ENCODE results near the gene MACROD2. TPM values are rescaled to one million over a fixed set of nuclear protein-coding genes. Genes with fewer than 3 reads are reported as not detected.

MACROD2 gene
- total and polyA plus RNA-seq, 9 donors, result 3.7 to 25.5 (median 7.8) TPM

- DNase-seq, result no peak
- no peaks in the 10 kb centered on the region for H3K27me3 ChIP-seq
- no peak overlapping the region for H3K27ac ChIP-seq
- no peaks in the 10 kb centered on the region for H3K9me3 ChIP-seq
- no peak overlapping the region for H3K4me3 ChIP-seq
- H3K36me3 ChIP-seq, result no peaks in the 10 kb centered on the region
- 55 to 64% (median 58%) methylated on average over 1 of the region's 1 CpG for WGBS, 3 donors
- intact Hi-C loops (cut with DNase I), result no loop called here
- TF ChIP-seq CTCF (IDR thresholded peaks at IDR 0.05) (no peak), EP300 (IDR thresholded peaks at IDR 0.05) (no peak), POLR2A (IDR thresholded peaks at IDR 0.05) (no peak)
- no peaks in the 10 kb centered on the region for H3K4me1 ChIP-seq (ENCODE audit: insufficient read depth)
Observed at GRCh38 chr20:15265581-15266309, 1270.4 kb downstream of the MACROD2 start.

- intact Hi-C loops (cut with DNase I), result no loop called here
Observed at GRCh38 chr20:15267935-15268334, 1272.6 kb downstream of the MACROD2 start.

GRCh38 chr20:15278041-15278440 is 1282.7 kb downstream of the MACROD2 start:
- H3K27ac ChIP-seq, result no peak overlapping the region
- intact Hi-C loops (cut with DNase I), result no loop called here
- no peaks in the 10 kb centered on the region for H3K9me3 ChIP-seq
- H3K4me1 ChIP-seq (ENCODE audit: insufficient read depth), result no peaks in the 10 kb centered on the region
- H3K4me3 ChIP-seq, result no peak overlapping the region
- DNase-seq, result no peak
- TF ChIP-seq EP300 (IDR thresholded peaks at IDR 0.05), result no peak
- TF ChIP-seq CTCF (IDR thresholded peaks at IDR 0.05), result no peak
- TF ChIP-seq POLR2A (IDR thresholded peaks at IDR 0.05), result no peak
- H3K27me3 ChIP-seq, result no peaks in the 10 kb centered on the region
- H3K36me3 ChIP-seq, result no peaks in the 10 kb centered on the region

More at GRCh38 chr20:15267935-15268334, 1272.6 kb downstream of the MACROD2 start:
- Histone ChIP-seq H3K9me3 (no peaks in the 10 kb centered on the region), H3K4me3 (no peak overlapping the region), H3K27me3 (no peaks in the 10 kb centered on the region), H3K4me1 (ENCODE audit: insufficient read depth) (no peaks in the 10 kb centered on the region), H3K36me3 (no peaks in the 10 kb centered on the region), H3K27ac (no peak overlapping the region)
- DNase-seq, result no peak
- TF ChIP-seq CTCF (IDR thresholded peaks at IDR 0.05), result no peak
- no peak for TF ChIP-seq EP300 (IDR thresholded peaks at IDR 0.05)
- TF ChIP-seq POLR2A (IDR thresholded peaks at IDR 0.05), result no peak
- 42 to 60% (median 54%) methylated on average over 1 of the region's 1 CpG for WGBS, 3 donors

- H3K9me3 ChIP-seq, result no peaks in the 10 kb centered on the region
- no peak for DNase-seq
- intact Hi-C loops (cut with DNase I), result no loop called here
- H3K4me3 ChIP-seq, result no peak overlapping the region
- H3K27ac ChIP-seq, result no peak overlapping the region
- H3K4me1 ChIP-seq (ENCODE audit: insufficient read depth), result no peaks in the 10 kb centered on the region
- no peaks in the 10 kb centered on the region for H3K27me3 ChIP-seq
- no peaks in the 10 kb centered on the region for H3K36me3 ChIP-seq
- no peak for TF ChIP-seq CTCF (IDR thresholded peaks at IDR 0.05)
- no peak for TF ChIP-seq EP300 (IDR thresholded peaks at IDR 0.05)
- no peak for TF ChIP-seq POLR2A (IDR thresholded peaks at IDR 0.05)
- 61 to 65% (median 64%) methylated on average over 5 of the region's 5 CpGs for WGBS, 3 donors
Observed at GRCh38 chr20:15287329-15287728, 1292.0 kb downstream of the MACROD2 start.

Measured in ovary (tissue), 9 donors.